ENCODE data around the gene TSHZ1.

- TF ChIP-seq CTCF (IDR thresholded peaks at IDR 0.05) (no peak), POLR2A (IDR thresholded peaks at IDR 0.05) (no peak)
Observed at GRCh38 chr18:75317300-75317699, 106.7 kb downstream of the TSHZ1 start.
